DND-41 (cell line): ENCODE measurements around the gene GTF2IRD1.

Source experiments
- EZH2 ChIP-seq: IDR thresholded peaks from 3 replicates; pipeline ENCODE4 v1.6.1; 2012; ENCODE audit warnings: borderline replicate concordance, low read depth, mild to moderate bottlenecking, moderate library complexity, low read length, inconsistent platforms; ENCODE audit not compliant: severe bottlenecking
- TF ChIP-seq, protein P1 (sequence below): IDR thresholded peaks from 2 replicates; pipeline ENCODE4 v1.5.1; 2012; ENCODE audit warnings: borderline replicate concordance, low read length, moderate library complexity, mild to moderate bottlenecking; ENCODE audit not compliant: poor library complexity, severe bottlenecking; ENCODE audit errors: extremely low read depth

DNA sequence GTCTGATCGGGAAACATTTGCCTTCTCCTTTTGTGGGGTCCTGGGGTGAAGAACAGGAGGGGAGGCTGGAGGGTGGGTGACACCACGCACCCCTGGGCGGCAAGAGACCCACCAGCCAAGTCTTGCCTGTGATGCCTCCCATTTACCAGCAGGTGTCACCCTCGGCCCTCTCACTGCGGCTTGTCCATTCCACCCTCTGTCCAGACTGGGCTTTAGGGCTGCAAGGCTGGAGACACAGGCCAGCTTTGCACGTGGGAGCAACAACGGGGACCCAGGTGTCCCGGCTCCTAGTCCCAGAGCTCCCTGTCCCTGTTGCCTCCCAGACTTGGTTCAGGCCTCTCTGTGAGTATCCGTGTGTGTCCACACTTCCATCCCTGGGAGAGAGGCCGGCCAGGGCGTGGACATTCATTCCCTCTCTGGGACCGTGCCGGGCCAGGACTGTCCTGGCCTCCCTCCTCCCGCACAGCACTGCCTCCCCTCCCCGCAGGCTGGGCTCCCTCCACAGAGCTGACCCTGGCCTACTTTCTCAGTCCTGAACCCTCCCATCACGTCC lies 36.2 kb upstream of the GTF2IRD1 start:
- TF ChIP-seq, protein P1, sequence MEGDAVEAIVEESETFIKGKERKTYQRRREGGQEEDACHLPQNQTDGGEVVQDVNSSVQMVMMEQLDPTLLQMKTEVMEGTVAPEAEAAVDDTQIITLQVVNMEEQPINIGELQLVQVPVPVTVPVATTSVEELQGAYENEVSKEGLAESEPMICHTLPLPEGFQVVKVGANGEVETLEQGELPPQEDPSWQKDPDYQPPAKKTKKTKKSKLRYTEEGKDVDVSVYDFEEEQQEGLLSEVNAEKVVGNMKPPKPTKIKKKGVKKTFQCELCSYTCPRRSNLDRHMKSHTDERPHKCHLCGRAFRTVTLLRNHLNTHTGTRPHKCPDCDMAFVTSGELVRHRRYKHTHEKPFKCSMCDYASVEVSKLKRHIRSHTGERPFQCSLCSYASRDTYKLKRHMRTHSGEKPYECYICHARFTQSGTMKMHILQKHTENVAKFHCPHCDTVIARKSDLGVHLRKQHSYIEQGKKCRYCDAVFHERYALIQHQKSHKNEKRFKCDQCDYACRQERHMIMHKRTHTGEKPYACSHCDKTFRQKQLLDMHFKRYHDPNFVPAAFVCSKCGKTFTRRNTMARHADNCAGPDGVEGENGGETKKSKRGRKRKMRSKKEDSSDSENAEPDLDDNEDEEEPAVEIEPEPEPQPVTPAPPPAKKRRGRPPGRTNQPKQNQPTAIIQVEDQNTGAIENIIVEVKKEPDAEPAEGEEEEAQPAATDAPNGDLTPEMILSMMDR, result peak; percentile 97
- TF ChIP-seq EZH2, result no peak
